H1 (cell line): ENCODE results near the gene ZDHHC19.

Experiments used
- EP300 ChIP-seq, 2 experiments: IDR thresholded peaks; 1 replicate in 1 of 2; 2 replicates in 1 of 2; pipeline ENCODE4 v1.6.1; 2011 to 2012; ENCODE audit warnings: low read depth in 2 of 2, low read length in 2 of 2, mild to moderate bottlenecking in 2 of 2, borderline replicate concordance in 1 of 2, inconsistent platforms in 1 of 2, moderate library complexity in 1 of 2
- JUN ChIP-seq: IDR thresholded peaks from 2 replicates; pipeline ENCODE4 v1.6.1; 2011; ENCODE audit warnings: low read depth, mild to moderate bottlenecking, improper control_type of control experiment, low read length
- NRF1 ChIP-seq: IDR thresholded peaks from 2 replicates; pipeline ENCODE4 v1.6.1; 2011; ENCODE audit warnings: mild to moderate bottlenecking, low read depth, low read length, improper control_type of control experiment
- PHF8 ChIP-seq: fragments of 200-600 bp; sonication (generic); conservative IDR thresholded peaks from 2 replicates; pipeline ENCODE4 v1.7.1; 2012; ENCODE audit warnings: low read depth, mild to moderate bottlenecking, inconsistent platforms, low read length, moderate library complexity
- POLR2AphosphoS5 ChIP-seq: IDR thresholded peaks from 2 replicates; pipeline ENCODE4 v1.6.1; 2011; ENCODE audit warnings: low read depth, low read length
- SIN3A ChIP-seq, 2 experiments: IDR thresholded peaks in 1 of 2; conservative IDR thresholded peaks in 1 of 2; 2 replicates each; pipeline ENCODE4 v1.6.1; 2011 to 2012; ENCODE audit warnings: low read length in 2 of 2, improper control_type of control experiment in 1 of 2, low read depth in 1 of 2, mild to moderate bottlenecking in 1 of 2
- TBP ChIP-seq: IDR thresholded peaks from 2 replicates; pipeline ENCODE4 v1.6.1; 2011; ENCODE audit warnings: low read depth, low read length, improper control_type of control experiment
- TCF12 ChIP-seq: IDR thresholded peaks from 2 replicates; pipeline ENCODE4 v1.6.1; 2011; ENCODE audit warnings: low read depth, mild to moderate bottlenecking, low read length
- ZNF274 ChIP-seq: IDR thresholded peaks from 2 replicates; pipeline ENCODE4 v1.7.0; 2012; ENCODE audit warnings: low read length, borderline replicate concordance; ENCODE audit errors: extremely low read depth
- TF ChIP-seq, protein P1 (sequence below), 3 experiments: IDR thresholded peaks; 1 replicate in 2 of 3; 2 replicates in 1 of 3; pipeline versions ENCODE4 v1.5.1 to v1.6.1; 2011; ENCODE audit warnings: low read length in 3 of 3, mild to moderate bottlenecking in 3 of 3, inconsistent platforms in 2 of 3, low read depth in 1 of 3, moderate library complexity in 1 of 3; ENCODE audit not compliant: insufficient read depth in 1 of 3; ENCODE audit errors: control extremely low read depth in 1 of 3
- TF ChIP-seq, protein P2 (sequence below): fragments of 300-600 bp; sonication (generic); IDR thresholded peaks from 2 replicates; pipeline ENCODE4 v1.7.1; 2012; ENCODE audit warnings: low read length, moderate library complexity, mild to moderate bottlenecking, inconsistent platforms; ENCODE audit not compliant: insufficient replicate concordance

DNA sequence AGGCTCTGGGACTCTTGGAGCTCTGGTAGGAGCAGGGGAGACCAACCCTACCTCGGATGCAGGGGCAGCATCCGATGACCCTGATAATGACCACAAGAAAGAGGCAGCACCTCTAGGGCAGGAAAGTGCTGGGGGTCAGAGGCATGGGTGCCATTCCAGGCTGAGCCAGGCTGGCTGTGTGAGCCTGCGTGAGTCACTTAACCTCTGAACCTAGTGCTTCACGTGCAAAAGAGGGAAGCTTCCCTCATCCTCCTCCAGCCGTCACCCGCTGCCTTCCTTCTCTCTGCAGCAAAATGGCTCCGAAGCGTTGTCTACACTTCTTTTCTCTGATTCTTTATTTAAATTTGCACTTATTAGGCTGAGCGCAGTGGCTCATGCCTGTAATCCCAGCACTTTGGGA lies 35.5 kb downstream of the ZDHHC19 start:
- TF ChIP-seq POLR2AphosphoS5 (no peak), TCF12 (no peak), NRF1 (no peak), PHF8 (no peak), SIN3A (conservative IDR thresholded peaks at IDR 0.05 in 1 of 2, IDR thresholded peaks at IDR 0.05 in 1 of 2; ENCODE audit: low read depth in 1 of 2, low read length in 2 of 2) (no peak), ZNF274 (no peak), EP300 (IDR thresholded peaks at IDR 0.05; ENCODE audit: borderline replicate concordance in 1 of 2, low read depth in 2 of 2, low read length in 2 of 2) (no peak), TBP (no peak), JUN (no peak)
- TF ChIP-seq, protein P1, sequence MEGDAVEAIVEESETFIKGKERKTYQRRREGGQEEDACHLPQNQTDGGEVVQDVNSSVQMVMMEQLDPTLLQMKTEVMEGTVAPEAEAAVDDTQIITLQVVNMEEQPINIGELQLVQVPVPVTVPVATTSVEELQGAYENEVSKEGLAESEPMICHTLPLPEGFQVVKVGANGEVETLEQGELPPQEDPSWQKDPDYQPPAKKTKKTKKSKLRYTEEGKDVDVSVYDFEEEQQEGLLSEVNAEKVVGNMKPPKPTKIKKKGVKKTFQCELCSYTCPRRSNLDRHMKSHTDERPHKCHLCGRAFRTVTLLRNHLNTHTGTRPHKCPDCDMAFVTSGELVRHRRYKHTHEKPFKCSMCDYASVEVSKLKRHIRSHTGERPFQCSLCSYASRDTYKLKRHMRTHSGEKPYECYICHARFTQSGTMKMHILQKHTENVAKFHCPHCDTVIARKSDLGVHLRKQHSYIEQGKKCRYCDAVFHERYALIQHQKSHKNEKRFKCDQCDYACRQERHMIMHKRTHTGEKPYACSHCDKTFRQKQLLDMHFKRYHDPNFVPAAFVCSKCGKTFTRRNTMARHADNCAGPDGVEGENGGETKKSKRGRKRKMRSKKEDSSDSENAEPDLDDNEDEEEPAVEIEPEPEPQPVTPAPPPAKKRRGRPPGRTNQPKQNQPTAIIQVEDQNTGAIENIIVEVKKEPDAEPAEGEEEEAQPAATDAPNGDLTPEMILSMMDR (IDR thresholded peaks at IDR 0.05; ENCODE audit: control extremely low read depth in 1 of 3, insufficient read depth in 1 of 3, low read depth in 1 of 3, low read length in 3 of 3) = no peak
- TF ChIP-seq, protein P2, sequence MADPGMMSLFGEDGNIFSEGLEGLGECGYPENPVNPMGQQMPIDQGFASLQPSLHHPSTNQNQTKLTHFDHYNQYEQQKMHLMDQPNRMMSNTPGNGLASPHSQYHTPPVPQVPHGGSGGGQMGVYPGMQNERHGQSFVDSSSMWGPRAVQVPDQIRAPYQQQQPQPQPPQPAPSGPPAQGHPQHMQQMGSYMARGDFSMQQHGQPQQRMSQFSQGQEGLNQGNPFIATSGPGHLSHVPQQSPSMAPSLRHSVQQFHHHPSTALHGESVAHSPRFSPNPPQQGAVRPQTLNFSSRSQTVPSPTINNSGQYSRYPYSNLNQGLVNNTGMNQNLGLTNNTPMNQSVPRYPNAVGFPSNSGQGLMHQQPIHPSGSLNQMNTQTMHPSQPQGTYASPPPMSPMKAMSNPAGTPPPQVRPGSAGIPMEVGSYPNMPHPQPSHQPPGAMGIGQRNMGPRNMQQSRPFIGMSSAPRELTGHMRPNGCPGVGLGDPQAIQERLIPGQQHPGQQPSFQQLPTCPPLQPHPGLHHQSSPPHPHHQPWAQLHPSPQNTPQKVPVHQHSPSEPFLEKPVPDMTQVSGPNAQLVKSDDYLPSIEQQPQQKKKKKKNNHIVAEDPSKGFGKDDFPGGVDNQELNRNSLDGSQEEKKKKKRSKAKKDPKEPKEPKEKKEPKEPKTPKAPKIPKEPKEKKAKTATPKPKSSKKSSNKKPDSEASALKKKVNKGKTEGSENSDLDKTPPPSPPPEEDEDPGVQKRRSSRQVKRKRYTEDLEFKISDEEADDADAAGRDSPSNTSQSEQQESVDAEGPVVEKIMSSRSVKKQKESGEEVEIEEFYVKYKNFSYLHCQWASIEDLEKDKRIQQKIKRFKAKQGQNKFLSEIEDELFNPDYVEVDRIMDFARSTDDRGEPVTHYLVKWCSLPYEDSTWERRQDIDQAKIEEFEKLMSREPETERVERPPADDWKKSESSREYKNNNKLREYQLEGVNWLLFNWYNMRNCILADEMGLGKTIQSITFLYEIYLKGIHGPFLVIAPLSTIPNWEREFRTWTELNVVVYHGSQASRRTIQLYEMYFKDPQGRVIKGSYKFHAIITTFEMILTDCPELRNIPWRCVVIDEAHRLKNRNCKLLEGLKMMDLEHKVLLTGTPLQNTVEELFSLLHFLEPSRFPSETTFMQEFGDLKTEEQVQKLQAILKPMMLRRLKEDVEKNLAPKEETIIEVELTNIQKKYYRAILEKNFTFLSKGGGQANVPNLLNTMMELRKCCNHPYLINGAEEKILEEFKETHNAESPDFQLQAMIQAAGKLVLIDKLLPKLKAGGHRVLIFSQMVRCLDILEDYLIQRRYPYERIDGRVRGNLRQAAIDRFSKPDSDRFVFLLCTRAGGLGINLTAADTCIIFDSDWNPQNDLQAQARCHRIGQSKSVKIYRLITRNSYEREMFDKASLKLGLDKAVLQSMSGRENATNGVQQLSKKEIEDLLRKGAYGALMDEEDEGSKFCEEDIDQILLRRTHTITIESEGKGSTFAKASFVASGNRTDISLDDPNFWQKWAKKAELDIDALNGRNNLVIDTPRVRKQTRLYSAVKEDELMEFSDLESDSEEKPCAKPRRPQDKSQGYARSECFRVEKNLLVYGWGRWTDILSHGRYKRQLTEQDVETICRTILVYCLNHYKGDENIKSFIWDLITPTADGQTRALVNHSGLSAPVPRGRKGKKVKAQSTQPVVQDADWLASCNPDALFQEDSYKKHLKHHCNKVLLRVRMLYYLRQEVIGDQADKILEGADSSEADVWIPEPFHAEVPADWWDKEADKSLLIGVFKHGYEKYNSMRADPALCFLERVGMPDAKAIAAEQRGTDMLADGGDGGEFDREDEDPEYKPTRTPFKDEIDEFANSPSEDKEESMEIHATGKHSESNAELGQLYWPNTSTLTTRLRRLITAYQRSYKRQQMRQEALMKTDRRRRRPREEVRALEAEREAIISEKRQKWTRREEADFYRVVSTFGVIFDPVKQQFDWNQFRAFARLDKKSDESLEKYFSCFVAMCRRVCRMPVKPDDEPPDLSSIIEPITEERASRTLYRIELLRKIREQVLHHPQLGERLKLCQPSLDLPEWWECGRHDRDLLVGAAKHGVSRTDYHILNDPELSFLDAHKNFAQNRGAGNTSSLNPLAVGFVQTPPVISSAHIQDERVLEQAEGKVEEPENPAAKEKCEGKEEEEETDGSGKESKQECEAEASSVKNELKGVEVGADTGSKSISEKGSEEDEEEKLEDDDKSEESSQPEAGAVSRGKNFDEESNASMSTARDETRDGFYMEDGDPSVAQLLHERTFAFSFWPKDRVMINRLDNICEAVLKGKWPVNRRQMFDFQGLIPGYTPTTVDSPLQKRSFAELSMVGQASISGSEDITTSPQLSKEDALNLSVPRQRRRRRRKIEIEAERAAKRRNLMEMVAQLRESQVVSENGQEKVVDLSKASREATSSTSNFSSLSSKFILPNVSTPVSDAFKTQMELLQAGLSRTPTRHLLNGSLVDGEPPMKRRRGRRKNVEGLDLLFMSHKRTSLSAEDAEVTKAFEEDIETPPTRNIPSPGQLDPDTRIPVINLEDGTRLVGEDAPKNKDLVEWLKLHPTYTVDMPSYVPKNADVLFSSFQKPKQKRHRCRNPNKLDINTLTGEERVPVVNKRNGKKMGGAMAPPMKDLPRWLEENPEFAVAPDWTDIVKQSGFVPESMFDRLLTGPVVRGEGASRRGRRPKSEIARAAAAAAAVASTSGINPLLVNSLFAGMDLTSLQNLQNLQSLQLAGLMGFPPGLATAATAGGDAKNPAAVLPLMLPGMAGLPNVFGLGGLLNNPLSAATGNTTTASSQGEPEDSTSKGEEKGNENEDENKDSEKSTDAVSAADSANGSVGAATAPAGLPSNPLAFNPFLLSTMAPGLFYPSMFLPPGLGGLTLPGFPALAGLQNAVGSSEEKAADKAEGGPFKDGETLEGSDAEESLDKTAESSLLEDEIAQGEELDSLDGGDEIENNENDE = no peak
